ENCODE measurements around the gene GPR148. TPM values are rescaled to one million over a fixed set of nuclear protein-coding genes. Genes with fewer than 3 reads are reported as not detected.

The GPR148 gene
- polyA plus RNA-seq, 5 donors: not detected

- DNase-seq: no peak
Measured at GRCh38 chr2:130749078-130749477, 20.2 kb downstream of the GPR148 start.

- DNase-seq: no peak
Measured at GRCh38 chr2:130749641-130750040, 20.8 kb downstream of the GPR148 start.

- no peak for DNase-seq
Measured at GRCh38 chr2:130754811-130755210, 25.9 kb downstream of the GPR148 start.

- DNase-seq: no peak
Measured at GRCh38 chr2:130755256-130756052, 26.6 kb downstream of the GPR148 start, which contains the start of gene AMER3. Gene AMER3, plus strand, starts transcription at chr2:130755540. Its CDS starts 6,533 bp downstream, at chr2:130762073.

GRCh38 chr2:130756053-130756873, 27.4 kb downstream of the GPR148 start:
- DNase-seq: peak; percentile 32 to 38

- DNase-seq: no peak
Measured at GRCh38 chr2:130756874-130757668, 28.2 kb downstream of the GPR148 start.

GRCh38 chr2:130759906-130760753, 31.3 kb downstream of the GPR148 start:
- no peak for DNase-seq

GRCh38 chr2:130760754-130761751, 32.2 kb downstream of the GPR148 start:
- DNase-seq: no peak

- DNase-seq: no peak
Measured at GRCh38 chr2:130762031-130762909, 33.4 kb downstream of the GPR148 start.

GRCh38 chr2:130762910-130763385, 34.1 kb downstream of the GPR148 start:
- DNase-seq: no peak

- DNase-seq: no peak
Measured at GRCh38 chr2:130763405-130763804, 34.5 kb downstream of the GPR148 start.

- DNase-seq: no peak
Measured at GRCh38 chr2:130764035-130764820, 35.4 kb downstream of the GPR148 start.

GRCh38 chr2:130764821-130765115, 35.9 kb downstream of the GPR148 start:
- no peak for DNase-seq

GRCh38 chr2:130765464-130765863, 36.6 kb downstream of the GPR148 start:
- no peak for DNase-seq

GRCh38 chr2:130766037-130766436, 37.2 kb downstream of the GPR148 start:
- DNase-seq: no peak

GRCh38 chr2:130766711-130767407, 38.0 kb downstream of the GPR148 start:
- no peak for DNase-seq

GRCh38 chr2:130767408-130767775, 38.5 kb downstream of the GPR148 start:
- no peak for DNase-seq
